Measurements from ENCODE around the gene SPATS2L. TPM values are rescaled to one million over a fixed set of nuclear protein-coding genes. Genes with fewer than 3 reads are reported as not detected.

SPATS2L gene
- total RNA-seq, 1 experiment from 2014 or later, result 174 TPM

GRCh38 chr2:200347301-200347700, 40.8 kb downstream of the SPATS2L start:
- no peak overlapping the region for H3K27ac ChIP-seq (ENCODE audit: low read length)
- ATAC-seq (no peak), DNase-seq (no peak)
- peaks cover 6% of the 10 kb centered on the region for H3K4me1 ChIP-seq (ENCODE audit: insufficient read depth, low read length)
- intact Hi-C loops (cut with micrococcal nuclease), result no loop called here
- BruUV-seq (replicated peaks), result no TSS peak
- H3K4me2 ChIP-seq (ENCODE audit: low read length), result no peak overlapping the region
- H2AFZ ChIP-seq (ENCODE audit: low read length), result no peak overlapping the region
- 0 out of 2 replicates have a peak, but pooled peaks cover 3% of the 10 kb centered on the region for H4K20me1 ChIP-seq (ENCODE audit: low read length)
- no peaks in the 10 kb centered on the region for H3K27me3 ChIP-seq (ENCODE audit: low read length)
- H3K4me3 ChIP-seq (ENCODE audit: low read length), result no peak overlapping the region
- H3K9ac ChIP-seq (ENCODE audit: low read length), result no peak overlapping the region
- H3K36me3 ChIP-seq (ENCODE audit: low read depth, low read length), result peaks cover 13% of the 10 kb centered on the region
- H3F3A ChIP-seq (ENCODE audit: low read length, unreplicated experiment), result no peaks in the 10 kb centered on the region
- peaks cover 93% of the 10 kb centered on the region for H3K79me2 ChIP-seq (ENCODE audit: low read length)
- no peaks in the 10 kb centered on the region for H3K9me3 ChIP-seq (ENCODE audit: low read length)
- H3K9me2 ChIP-seq (replicated peaks; ENCODE audit: low read length), result no peaks in the 10 kb centered on the region
- TF ChIP-seq EZH2 (IDR thresholded peaks at IDR 0.05; ENCODE audit: low read length, unreplicated experiment) (no peak), EZH2phosphoT487 (IDR thresholded peaks at IDR 0.05; ENCODE audit: borderline replicate concordance, low read length) (no peak), CTCF (conservative IDR thresholded peaks at IDR 0.05; ENCODE audit: low read depth, low read length) (no peak)
- POLR2A ChIA-PET (ENCODE audit: unreplicated experiment), result no interaction called here
- CTCF ChIA-PET, result interaction anchor here (0.5 kb wide), 2 partner anchors 9 to 811 kb away, joined by 3 to 4 read pairs; no protein-coding TSS in a partner anchor

GRCh38 chr2:200348897-200349563, 42.5 kb downstream of the SPATS2L start:
- no peak for DNase-seq
- 0 out of 2 replicates have a peak, but pooled peaks cover 3% of the 10 kb centered on the region for H4K20me1 ChIP-seq (ENCODE audit: low read length)

More at GRCh38 chr2:200348897-200349563, 42.5 kb downstream of the SPATS2L start:
- intact Hi-C loops (cut with micrococcal nuclease), result no loop called here
- Histone ChIP-seq H3K36me3 (ENCODE audit: low read depth, low read length) (peaks cover 13% of the 10 kb centered on the region; the same call in 1 of the 2 replicates), H3K9ac (ENCODE audit: low read length) (no peak overlapping the region), H3K9me3 (ENCODE audit: low read length) (no peaks in the 10 kb centered on the region), H3F3A (ENCODE audit: low read length, unreplicated experiment) (no peaks in the 10 kb centered on the region), H3K9me2 (replicated peaks; ENCODE audit: low read length) (no peaks in the 10 kb centered on the region), H3K4me1 (ENCODE audit: insufficient read depth, low read length) (peaks cover 13% of the 10 kb centered on the region), H3K79me2 (ENCODE audit: low read length) (peaks cover 96% of the 10 kb centered on the region), H2AFZ (ENCODE audit: low read length) (no peak overlapping the region), H3K27ac (ENCODE audit: low read length) (no peak overlapping the region), H3K4me3 (ENCODE audit: low read length) (no peak overlapping the region), H3K4me2 (ENCODE audit: low read length) (no peak overlapping the region), H3K27me3 (ENCODE audit: low read length) (no peaks in the 10 kb centered on the region)
- ATAC-seq, result no peak
- ChIA-PET CTCF (no interaction called here), POLR2A (ENCODE audit: unreplicated experiment) (no interaction called here)
- no peak for TF ChIP-seq EZH2 (IDR thresholded peaks at IDR 0.05; ENCODE audit: low read length, unreplicated experiment)
- no peak for TF ChIP-seq CTCF (conservative IDR thresholded peaks at IDR 0.05; ENCODE audit: low read depth, low read length)
- TF ChIP-seq EZH2phosphoT487 (IDR thresholded peaks at IDR 0.05; ENCODE audit: borderline replicate concordance, low read length), result no peak
- no TSS peak for BruUV-seq (replicated peaks)
